ENCODE data around the gene ARHGAP23.

- TF ChIP-seq CTCF (optimal IDR thresholded peaks at IDR 0.05 in 1 of 3, IDR thresholded peaks at IDR 0.05 in 1 of 3, conservative IDR thresholded peaks at IDR 0.05 in 1 of 3; ENCODE audit: extremely low read depth in 1 of 3, insufficient read depth in 2 of 3, low read length in 3 of 3) (no peak), EZH2 (IDR thresholded peaks at IDR 0.05; ENCODE audit: low read length) (no peak)
Measured at GRCh38 chr17:38463451-38463858, 35.2 kb downstream of the ARHGAP23 start.

Data from keratinocyte (primary cell).